Fibroblast of skin of left quadriceps (primary cell): Measurements from ENCODE around the gene YIF1A.

Experiments
- DNase-seq, 2 experiments: peaks; one replicate each; pipeline ENCODE4 v3.0.0-alpha.2; 2013; ENCODE audit warnings: low read depth in 2 of 2

Gene YIF1A

GRCh38 chr11:66243782-66244535 lies 45.0 kb downstream of the YIF1A start:
- no peak for DNase-seq

- DNase-seq, result no peak
These were observed 46.7 kb downstream of the YIF1A start for GRCh38 chr11:66242095-66242765.

- no peak for DNase-seq
These were observed 48.2 kb downstream of the YIF1A start for GRCh38 chr11:66240781-66241136.

- no peak for DNase-seq
These were observed 48.8 kb downstream of the YIF1A start for GRCh38 chr11:66239998-66240780.

- DNase-seq, result no peak
These were observed 49.4 kb downstream of the YIF1A start for GRCh38 chr11:66239511-66239910.

GRCh38 chr11:66238786-66239413 lies 50.0 kb downstream of the YIF1A start:
- DNase-seq, result no peak

- DNase-seq, result no peak
These were observed 51.1 kb downstream of the YIF1A start for GRCh38 chr11:66237867-66238266.

GRCh38 chr11:66235141-66235540 lies 53.8 kb downstream of the YIF1A start:
- no peak for DNase-seq
